H9 (cell line): ENCODE data around the gene HS3ST4. TPM values are rescaled to one million over a fixed set of nuclear protein-coding genes. Genes with fewer than 3 reads are reported as not detected.

Source experiments
- DNase-seq: peaks from one replicate; pipeline ENCODE4 v3.0.0-alpha.2; 2017
- H2AFZ ChIP-seq: one replicate; pipeline ENCODE4 v1.6.1; 2013; ENCODE audit warnings: mild to moderate bottlenecking, low read length, control low read depth, moderate library complexity
- H2AK5ac ChIP-seq: 2 replicates; pipeline ENCODE4 v1.6.1; 2013; ENCODE audit warnings: low read length, control low read depth, mixed read lengths; ENCODE audit not compliant: insufficient read length
- H2BK120ac ChIP-seq: one replicate; pipeline ENCODE4 v1.6.1; 2013; ENCODE audit warnings: low read depth, mild to moderate bottlenecking, low read length, control low read depth, inconsistent platforms; ENCODE audit not compliant: poor library complexity, severe bottlenecking
- H2BK12ac ChIP-seq: 2 replicates; pipeline ENCODE4 v1.6.1; 2013; ENCODE audit warnings: low read length, control low read depth, mixed read lengths, low read depth; ENCODE audit not compliant: insufficient read length
- H2BK15ac ChIP-seq: 2 replicates; pipeline ENCODE4 v1.6.1; 2013; ENCODE audit warnings: low read depth, low read length, control low read depth
- H2BK20ac ChIP-seq: one replicate; pipeline ENCODE4 v1.6.1; 2013; ENCODE audit warnings: low read depth, mild to moderate bottlenecking, low read length, control low read depth, inconsistent platforms; ENCODE audit not compliant: poor library complexity, severe bottlenecking
- H2BK5ac ChIP-seq: 2 replicates; pipeline ENCODE4 v1.6.1; 2013; ENCODE audit warnings: low read length, control low read depth, mixed read lengths; ENCODE audit not compliant: insufficient read length
- H3K14ac ChIP-seq: 2 replicates; pipeline ENCODE4 v1.6.1; 2013; ENCODE audit warnings: low read length, control low read depth; ENCODE audit not compliant: insufficient read depth
- H3K18ac ChIP-seq: 2 replicates; pipeline ENCODE4 v1.6.1; 2013; ENCODE audit warnings: low read depth, mild to moderate bottlenecking, mixed read lengths, low read length, control low read depth; ENCODE audit not compliant: insufficient read length
- H3K23ac ChIP-seq: 2 replicates; pipeline ENCODE4 v1.6.1; 2013; ENCODE audit warnings: low read length, control low read depth, mixed read lengths, low read depth; ENCODE audit not compliant: insufficient read length
- H3K23me2 ChIP-seq: 2 replicates; pipeline ENCODE4 v1.6.1; 2013; ENCODE audit warnings: low read depth, mild to moderate bottlenecking, mixed read lengths, low read length, control low read depth; ENCODE audit not compliant: insufficient read length, poor library complexity, severe bottlenecking
- H3K27ac ChIP-seq: 2 replicates; pipeline ENCODE4 v1.5.1; 2013; ENCODE audit warnings: low read length, control low read depth, mixed read lengths, low read depth; ENCODE audit not compliant: insufficient read length
- H3K27me3 ChIP-seq: 2 replicates; pipeline ENCODE4 v1.6.1; 2013; ENCODE audit warnings: low read length, control low read depth, inconsistent platforms; ENCODE audit not compliant: insufficient read depth
- H3K4ac ChIP-seq: 2 replicates; pipeline ENCODE4 v1.6.1; 2013; ENCODE audit warnings: low read depth, mild to moderate bottlenecking, control low read depth, inconsistent platforms, low read length, moderate library complexity
- H3K4me1 ChIP-seq: 2 replicates; pipeline ENCODE4 v1.6.1; 2013; ENCODE audit warnings: low read length, control low read depth, inconsistent platforms; ENCODE audit not compliant: insufficient read depth
- H3K4me2 ChIP-seq: 2 replicates; pipeline ENCODE4 v1.6.1; 2013; ENCODE audit warnings: low read length, control low read depth, mixed read lengths; ENCODE audit not compliant: insufficient read length, insufficient read depth
- H3K56ac ChIP-seq: 2 replicates; pipeline ENCODE4 v1.6.1; 2013; ENCODE audit warnings: low read depth, mild to moderate bottlenecking, mixed read lengths, low read length, control low read depth; ENCODE audit not compliant: insufficient read length
- H3K79me1 ChIP-seq: 2 replicates; pipeline ENCODE4 v1.6.1; 2013; ENCODE audit warnings: low read depth, mild to moderate bottlenecking, moderate library complexity, low read length, control low read depth, inconsistent platforms; ENCODE audit not compliant: insufficient read depth, poor library complexity, severe bottlenecking
- H3K79me2 ChIP-seq: 2 replicates; pipeline ENCODE4 v1.6.1; 2013; ENCODE audit warnings: low read length, control low read depth, inconsistent platforms; ENCODE audit not compliant: insufficient read depth
- H3K9ac ChIP-seq: 2 replicates; pipeline ENCODE4 v1.6.1; 2013; ENCODE audit warnings: low read length, control low read depth, mixed read lengths; ENCODE audit not compliant: insufficient read length; ENCODE audit errors: extremely low read depth
- H3K9me3 ChIP-seq: one replicate; pipeline ENCODE4 v1.6.1; 2013; ENCODE audit warnings: low read depth, low read length, inconsistent platforms; ENCODE audit not compliant: control insufficient read depth
- H3T11ph ChIP-seq: one replicate; pipeline ENCODE4 v1.6.1; 2013; ENCODE audit warnings: mild to moderate bottlenecking, low read length, control low read depth, inconsistent platforms
- H4K20me1 ChIP-seq: one replicate; pipeline ENCODE4 v1.6.1; 2013; ENCODE audit not compliant: control insufficient read depth, insufficient read length, insufficient read depth
- H4K5ac ChIP-seq: 2 replicates; pipeline ENCODE4 v1.6.1; 2013; ENCODE audit warnings: low read depth, mild to moderate bottlenecking, mixed read lengths, low read length, control low read depth; ENCODE audit not compliant: insufficient read length
- H4K8ac ChIP-seq: replicated peaks from 2 replicates; pipeline ENCODE4 v1.6.1; 2013; ENCODE audit warnings: low read length, control low read depth, mixed read lengths, low read depth; ENCODE audit not compliant: insufficient read length
- H4K91ac ChIP-seq: 2 replicates; pipeline ENCODE4 v1.6.1; 2013; ENCODE audit warnings: low read depth, mild to moderate bottlenecking, moderate library complexity, mixed read lengths, low read length, control low read depth; ENCODE audit not compliant: insufficient read length
- H3K27ac Mint-ChIP-seq, 3 experiments: 2 replicates in 2 of 3; 3 replicates in 1 of 3; pipeline ENCODE4 v1.8.0; 2020 to 2021; ENCODE audit warnings: mixed read lengths in 3 of 3, mild to moderate bottlenecking in 1 of 3, moderate library complexity in 1 of 3
- H3K27me3 Mint-ChIP-seq: 2 replicates; pipeline ENCODE4 v1.8.0; 2021; ENCODE audit warnings: low read depth, mild to moderate bottlenecking, moderate library complexity, mixed read lengths
- H3K36me3 Mint-ChIP-seq, 3 experiments: 2 replicates in 2 of 3; 3 replicates in 1 of 3; pipeline ENCODE4 v1.8.0; 2020 to 2021; ENCODE audit warnings: low read depth in 3 of 3, mixed read lengths in 3 of 3; ENCODE audit not compliant: insufficient read depth in 1 of 3
- H3K4me1 Mint-ChIP-seq, 2 experiments: 2 replicates each; pipeline ENCODE4 v1.8.0; 2020; ENCODE audit warnings: mixed read lengths in 2 of 2
- H3K4me3 Mint-ChIP-seq, 2 experiments: 2 replicates in 1 of 2; 3 replicates in 1 of 2; pipeline ENCODE4 v1.8.0; 2020 to 2021; ENCODE audit warnings: mild to moderate bottlenecking in 2 of 2, mixed read lengths in 2 of 2, moderate library complexity in 1 of 2
- H3K9me3 Mint-ChIP-seq, 2 experiments: 2 replicates in 1 of 2; 3 replicates in 1 of 2; pipeline ENCODE4 v1.8.0; 2020; ENCODE audit warnings: mild to moderate bottlenecking in 2 of 2, mixed read lengths in 2 of 2, moderate library complexity in 1 of 2
- CTCF ChIP-seq: fragments of 200-600 bp; sonication (generic); conservative IDR thresholded peaks from 3 replicates; pipeline ENCODE4 v1.8.0; 2021; ENCODE audit warnings: antibody characterized with exemption, mild to moderate bottlenecking
- WGBS: extraction: QIAGEN DNeasy Blood & Tissue Kit; methylation state at CpG from one replicate; pipeline ENCODE4 v1.1.7; 2013; ENCODE audit warnings: missing lambda C conversion rate, low lambda C conversion rate, mixed read lengths; ENCODE audit not compliant: insufficient read length; ENCODE audit errors: extremely low coverage; 5-methylcytosine and 5-hydroxymethylcytosine counted together
- total RNA-seq: library from RNA; stranded (reverse); gene quantifications from 2 replicates; pipeline ENCODE4 v1.2.1, GENCODE V29; 2021

The HS3ST4 gene
- total RNA-seq, 1 experiment from 2014 or later, result 1.7 TPM

- no peak overlapping the region for H2BK20ac ChIP-seq
- no peaks in the 10 kb centered on the region for H3K36me3 Mint-ChIP-seq
- no peak overlapping the region for H3K4me2 ChIP-seq
- H3K27ac Mint-ChIP-seq, result no peak overlapping the region
- H3K27me3 Mint-ChIP-seq, result no peaks in the 10 kb centered on the region; the same call in 1 of the 2 replicates
- H2BK5ac ChIP-seq, result no peak overlapping the region
- no peak overlapping the region for H2BK120ac ChIP-seq
- no CpG with 5 or more reads among the region's 3 CpGs for WGBS
- H4K91ac ChIP-seq, result no peak overlapping the region
- H3K9me3 Mint-ChIP-seq, result no peaks in the 10 kb centered on the region
- no peak overlapping the region for H2BK12ac ChIP-seq
- no peak overlapping the region for H3K23ac ChIP-seq
- no peak overlapping the region for H2AFZ ChIP-seq
- H3T11ph ChIP-seq, result no peak overlapping the region
- H2AK5ac ChIP-seq, result no peak overlapping the region
- peaks cover 0 to 10% of the 10 kb centered on the region in 2 experiments; a peak in 3 of 4 replicates for H3K4me1 Mint-ChIP-seq
- H2BK15ac ChIP-seq, result no peak overlapping the region
- no peak overlapping the region for H3K9ac ChIP-seq
- no peaks in the 10 kb centered on the region for H3K23me2 ChIP-seq
- H3K4me1 ChIP-seq, result no peaks in the 10 kb centered on the region
- no peak overlapping the region for H3K14ac ChIP-seq
- no peak overlapping the region for H3K4me3 Mint-ChIP-seq
- no peaks in the 10 kb centered on the region for H3K27me3 ChIP-seq
- no peaks in the 10 kb centered on the region for H4K20me1 ChIP-seq
- no peak for TF ChIP-seq CTCF
- no peak for DNase-seq
- no peak overlapping the region for H4K8ac ChIP-seq
- H3K27ac ChIP-seq, result no peak overlapping the region
- H3K79me2 ChIP-seq, result no peaks in the 10 kb centered on the region
- H3K18ac ChIP-seq, result no peak overlapping the region
- no peak overlapping the region for H3K56ac ChIP-seq
- no peaks in the 10 kb centered on the region for H3K9me3 ChIP-seq
- no peak overlapping the region for H4K5ac ChIP-seq
- no peaks in the 10 kb centered on the region for H3K79me1 ChIP-seq
- no peak overlapping the region for H3K4ac ChIP-seq
Observed at GRCh38 chr16:25894093-25894492, 202.3 kb downstream of the HS3ST4 start.
